ENCODE measurements around the gene CCDC90B. TPM values are rescaled to one million over a fixed set of nuclear protein-coding genes. Genes with fewer than 3 reads are reported as not detected.

Gene CCDC90B
- total and polyA plus RNA-seq, 2 donors (not counting 3 experiments of a cell fraction or from before 2014, with no cell fraction given): 24.3 to 45.8 TPM

DNA sequence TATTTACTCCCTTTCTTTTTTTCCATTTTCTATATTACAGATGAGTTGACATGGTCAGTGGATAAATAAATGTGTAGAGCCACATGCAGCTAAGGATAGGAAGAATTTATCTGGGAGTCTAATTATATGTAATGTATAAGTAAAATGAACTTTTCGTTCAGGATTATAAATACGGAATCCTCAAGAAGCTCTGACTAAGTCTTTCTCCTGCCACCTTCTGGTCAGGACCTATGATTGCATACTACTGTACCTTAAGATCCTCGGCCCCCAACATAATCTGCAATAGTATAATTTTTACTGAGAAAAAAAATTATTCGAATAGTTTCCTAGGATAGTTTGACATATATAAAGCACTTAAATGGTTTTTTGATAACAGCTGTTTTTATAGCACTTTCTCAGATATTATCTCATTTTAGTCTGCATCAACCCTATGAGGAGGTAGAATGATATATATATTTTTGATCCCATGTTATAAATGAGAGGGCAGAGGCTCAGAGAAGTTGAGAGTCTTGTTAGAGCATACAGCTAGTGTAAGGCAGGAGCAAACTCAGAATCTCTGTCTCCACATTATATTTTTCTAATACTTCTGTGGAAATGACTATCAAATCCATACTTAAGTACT lies 36.1 kb downstream of the CCDC90B start:
- Histone ChIP-seq H3K79me2 (ENCODE audit: control insufficient read depth, insufficient read depth, low read length) (no peaks in the 10 kb centered on the region), H3K27me3 (ENCODE audit: control insufficient read depth in 2 of 2, insufficient read depth in 2 of 2, low read length in 2 of 2) (no peaks in the 10 kb centered on the region), H3K4me3 (replicated peaks in 1 of 3; ENCODE audit: insufficient read depth in 1 of 3, low read depth in 1 of 3, low read length in 3 of 3) (no peak overlapping the region), H3K4me2 (ENCODE audit: insufficient read depth, low read length) (no peak overlapping the region), H2AFZ (ENCODE audit: low read depth, low read length) (no peak overlapping the region), H3K9me3 (replicated peaks; ENCODE audit: control insufficient read depth, insufficient read depth, low read length) (no peaks in the 10 kb centered on the region), H4K20me1 (replicated peaks; ENCODE audit: control insufficient read depth, extremely low read depth, insufficient read depth, low read length) (no peaks in the 10 kb centered on the region), H3K27ac (ENCODE audit: insufficient read depth, low read depth, low read length) (no peak overlapping the region), H3K9me1 (replicated peaks; ENCODE audit: control insufficient read depth, extremely low read depth, insufficient read depth, low read length) (no peaks in the 10 kb centered on the region), H3K9ac (replicated peaks; ENCODE audit: extremely low read depth, insufficient read depth, low read length) (no peak overlapping the region), H3K4me1 (ENCODE audit: control insufficient read depth, extremely low read depth, insufficient read depth, low read length) (no peaks in the 10 kb centered on the region), H3K36me3 (ENCODE audit: control insufficient read depth in 2 of 2, extremely low read depth in 1 of 2, insufficient read depth in 2 of 2, low read length in 2 of 2) (no peaks in the 10 kb centered on the region)
- intact Hi-C loops (cut with micrococcal nuclease) (loop anchor here (1.0 kb wide), 5 partner anchors 56 to 532 kb away; no protein-coding TSS in a partner anchor), dilution Hi-C loops (cut with MboI; ENCODE audit: extremely low pct_ligation_motif_present, low sequenced_read_pairs) (no loop called here)
- no TSS peak for BruUV-seq (replicated peaks)
- POLR2A ChIA-PET: no interaction called here
- DNase-seq (ENCODE audit: low read depth, low spot score) (peak; percentile 46), FAIRE-seq (no peak)
- CTCF ChIA-PET: interaction anchor here (0.6 to 3.2 kb wide), 34 partner anchors 8 to 568 kb away, joined by 3 to 36 read pairs (median 5); partner anchors contain the start of genes ANKRD42, DDIAS and PRCP
- TF ChIP-seq, protein P1, sequence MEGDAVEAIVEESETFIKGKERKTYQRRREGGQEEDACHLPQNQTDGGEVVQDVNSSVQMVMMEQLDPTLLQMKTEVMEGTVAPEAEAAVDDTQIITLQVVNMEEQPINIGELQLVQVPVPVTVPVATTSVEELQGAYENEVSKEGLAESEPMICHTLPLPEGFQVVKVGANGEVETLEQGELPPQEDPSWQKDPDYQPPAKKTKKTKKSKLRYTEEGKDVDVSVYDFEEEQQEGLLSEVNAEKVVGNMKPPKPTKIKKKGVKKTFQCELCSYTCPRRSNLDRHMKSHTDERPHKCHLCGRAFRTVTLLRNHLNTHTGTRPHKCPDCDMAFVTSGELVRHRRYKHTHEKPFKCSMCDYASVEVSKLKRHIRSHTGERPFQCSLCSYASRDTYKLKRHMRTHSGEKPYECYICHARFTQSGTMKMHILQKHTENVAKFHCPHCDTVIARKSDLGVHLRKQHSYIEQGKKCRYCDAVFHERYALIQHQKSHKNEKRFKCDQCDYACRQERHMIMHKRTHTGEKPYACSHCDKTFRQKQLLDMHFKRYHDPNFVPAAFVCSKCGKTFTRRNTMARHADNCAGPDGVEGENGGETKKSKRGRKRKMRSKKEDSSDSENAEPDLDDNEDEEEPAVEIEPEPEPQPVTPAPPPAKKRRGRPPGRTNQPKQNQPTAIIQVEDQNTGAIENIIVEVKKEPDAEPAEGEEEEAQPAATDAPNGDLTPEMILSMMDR (IDR thresholded peaks at IDR 0.05; ENCODE audit: extremely low read depth in 1 of 2, insufficient read depth in 1 of 2, low read depth in 1 of 2, low read length in 2 of 2): peak; percentile 35 to 53
- no peak for TF ChIP-seq GATA2 (IDR thresholded peaks at IDR 0.05; ENCODE audit: insufficient read depth, insufficient read length, low read depth, low read length)

DNA sequence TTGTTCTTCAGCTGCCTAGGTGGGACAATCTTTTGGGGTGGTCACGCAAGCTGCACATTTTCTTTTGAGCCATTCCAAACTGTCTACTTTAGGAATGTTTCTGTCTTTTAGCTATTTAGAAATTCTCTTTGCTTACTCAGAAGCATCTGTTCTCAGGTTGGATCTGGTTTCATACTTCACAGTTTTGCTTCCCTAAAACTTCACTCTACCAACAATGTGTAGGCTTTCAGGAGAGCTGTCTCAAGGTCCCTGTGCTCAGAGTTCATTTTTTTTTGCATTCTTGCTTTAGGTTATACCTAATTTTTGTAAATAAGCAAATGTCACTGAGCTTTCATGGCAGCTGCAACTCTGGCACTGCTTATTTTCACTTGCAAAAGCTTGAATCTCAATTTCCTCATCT lies 36.7 kb downstream of the CCDC90B start:
- intact Hi-C loops (cut with micrococcal nuclease): no loop called here
- Histone ChIP-seq H3K79me2 (ENCODE audit: control insufficient read depth, insufficient read depth, low read length) (no peaks in the 10 kb centered on the region), H3K4me3 (replicated peaks in 1 of 3; ENCODE audit: insufficient read depth in 1 of 3, low read depth in 1 of 3, low read length in 3 of 3) (no peak overlapping the region), H3K27me3 (ENCODE audit: control insufficient read depth in 2 of 2, insufficient read depth in 2 of 2, low read length in 2 of 2) (no peaks in the 10 kb centered on the region), H3K27ac (ENCODE audit: insufficient read depth, low read depth, low read length) (no peak overlapping the region), H2AFZ (ENCODE audit: low read depth, low read length) (no peak overlapping the region), H3K9me1 (replicated peaks; ENCODE audit: control insufficient read depth, extremely low read depth, insufficient read depth, low read length) (no peaks in the 10 kb centered on the region), H4K20me1 (replicated peaks; ENCODE audit: control insufficient read depth, extremely low read depth, insufficient read depth, low read length) (no peaks in the 10 kb centered on the region), H3K4me2 (ENCODE audit: insufficient read depth, low read length) (no peak overlapping the region), H3K9ac (replicated peaks; ENCODE audit: extremely low read depth, insufficient read depth, low read length) (no peak overlapping the region), H3K9me3 (replicated peaks; ENCODE audit: control insufficient read depth, insufficient read depth, low read length) (no peaks in the 10 kb centered on the region), H3K4me1 (ENCODE audit: control insufficient read depth, extremely low read depth, insufficient read depth, low read length) (no peaks in the 10 kb centered on the region), H3K36me3 (ENCODE audit: control insufficient read depth in 2 of 2, extremely low read depth in 1 of 2, insufficient read depth in 2 of 2, low read length in 2 of 2) (no peaks in the 10 kb centered on the region)
- no peak for FAIRE-seq
- POLR2A ChIA-PET: no interaction called here
- CTCF ChIA-PET: interaction anchor here (0.6 to 3.2 kb wide), 30 partner anchors 7 to 568 kb away, joined by 3 to 36 read pairs (median 6); partner anchors contain the start of genes ANKRD42, DDIAS and PRCP
- TF ChIP-seq FOS (IDR thresholded peaks at IDR 0.05; ENCODE audit: borderline replicate concordance, insufficient read depth, low read length) (no peak), GATA2 (IDR thresholded peaks at IDR 0.05; ENCODE audit: insufficient read depth, insufficient read length, low read depth, low read length) (no peak), MYC (IDR thresholded peaks at IDR 0.05; ENCODE audit: low read depth, low read length) (no peak), POLR2AphosphoS5 (IDR thresholded peaks at IDR 0.05; ENCODE audit: insufficient read depth, low read depth, low read length) (no peak), JUN (IDR thresholded peaks at IDR 0.05; ENCODE audit: borderline replicate concordance, insufficient read depth, insufficient read length, low read depth) (no peak), EZH2 (IDR thresholded peaks at IDR 0.05; ENCODE audit: borderline replicate concordance, low read depth, low read length, severe bottlenecking) (no peak), POLR2A (IDR thresholded peaks at IDR 0.05; ENCODE audit: low read depth, low read length) (no peak)
- TF ChIP-seq, protein P1 (IDR thresholded peaks at IDR 0.05; ENCODE audit: extremely low read depth in 1 of 2, insufficient read depth in 1 of 2, low read depth in 1 of 2, low read length in 2 of 2): no peak
- TF ChIP-seq, protein P2, sequence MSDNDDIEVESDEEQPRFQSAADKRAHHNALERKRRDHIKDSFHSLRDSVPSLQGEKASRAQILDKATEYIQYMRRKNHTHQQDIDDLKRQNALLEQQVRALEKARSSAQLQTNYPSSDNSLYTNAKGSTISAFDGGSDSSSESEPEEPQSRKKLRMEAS (IDR thresholded peaks at IDR 0.05; ENCODE audit: insufficient read depth, insufficient read length): no peak
- DNase-seq (ENCODE audit: low read depth, low spot score): no peak
- dilution Hi-C loops (cut with MboI; ENCODE audit: extremely low pct_ligation_motif_present, low sequenced_read_pairs): no loop called here
- BruUV-seq (replicated peaks): no TSS peak
